HG02763 (cell line): ENCODE results near the gene WBP2.
A peak's percentile ranks its signal among the peaks of the same experiment; 100 is the strongest.
"Not testable (repeated sequence)": the region's sequence is repeated elsewhere in the genome, so short reads cannot be mapped to it uniquely, and the experiment has no call there.

Experiments
- ATAC-seq: cut with Tn5 transposase; IDR thresholded peaks from one replicate; pipeline ENCODE4 v1.9.1; 2021; ENCODE audit warnings: mild to moderate bottlenecking, moderate library complexity; ENCODE audit not compliant: unreplicated experiment

WBP2 gene

DNA sequence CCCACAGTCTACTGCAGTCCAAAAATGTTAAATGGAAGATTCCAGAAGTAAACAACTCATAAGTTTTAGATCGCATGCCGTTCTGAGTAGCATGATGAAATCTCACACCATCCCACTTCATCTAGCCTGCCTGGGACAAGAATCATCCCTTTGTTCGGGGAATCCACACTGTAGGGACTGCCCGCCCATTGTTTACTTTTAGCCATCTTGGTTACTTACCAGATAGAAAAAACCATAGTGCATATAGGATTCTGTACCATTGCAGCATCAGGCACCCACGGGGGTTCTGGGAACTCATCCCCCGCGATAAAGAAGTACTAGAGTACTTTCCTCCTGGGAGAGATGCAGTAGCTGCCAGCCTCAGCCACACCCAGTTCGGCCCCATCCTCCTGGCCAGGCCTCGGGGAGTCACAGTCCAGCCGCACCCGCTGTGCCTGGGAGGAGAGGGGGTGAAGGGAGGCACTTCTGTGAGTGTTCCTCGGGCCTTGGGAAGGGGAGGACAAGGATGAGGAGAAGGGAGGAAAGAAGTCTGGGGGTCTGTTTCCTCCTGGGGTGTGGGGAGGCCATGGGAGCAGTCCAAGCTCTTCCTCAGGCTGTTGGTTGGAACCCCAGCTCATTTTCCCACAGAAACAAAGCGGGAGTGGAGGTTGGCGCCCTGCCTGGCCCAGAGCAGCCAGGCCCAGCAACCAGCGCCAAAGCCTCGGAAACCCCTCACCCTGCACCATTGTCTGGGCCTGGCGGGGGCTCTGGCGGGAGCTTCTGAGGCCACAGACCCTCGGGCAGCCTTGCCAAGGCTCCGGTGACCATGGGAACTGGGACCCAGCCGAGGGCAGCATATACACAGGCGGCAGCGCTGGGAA is 14.4 kb upstream of the WBP2 start:
- ATAC-seq, result no peak

DNA sequence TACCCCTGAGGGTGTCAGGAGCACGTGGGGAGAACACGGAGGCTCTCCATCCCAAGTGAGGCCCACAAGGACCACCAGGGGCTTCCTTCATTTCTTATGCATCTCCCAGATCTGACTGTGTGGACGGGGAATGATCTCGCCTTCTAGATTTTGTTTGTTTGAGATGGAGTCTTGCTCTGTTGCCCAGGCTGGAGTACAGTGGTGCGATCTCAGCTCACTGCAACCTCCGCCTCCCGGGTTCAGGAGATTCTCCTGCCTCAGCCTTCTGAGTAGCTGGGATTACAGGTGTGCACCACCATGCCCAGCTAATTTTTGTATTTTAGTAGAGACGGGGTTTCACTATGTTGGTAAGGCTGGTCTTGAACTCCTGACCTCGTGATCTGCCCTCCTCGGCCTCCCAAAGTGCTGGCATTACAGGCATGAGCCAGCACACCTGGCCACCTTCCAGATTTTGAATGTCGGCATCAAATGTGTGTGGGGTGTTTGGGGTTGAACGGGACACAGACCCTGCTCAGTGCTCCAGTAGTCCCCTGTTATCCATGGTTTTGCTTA is 13.7 kb upstream of the WBP2 start:
- ATAC-seq, result not testable (repeated sequence)

DNA sequence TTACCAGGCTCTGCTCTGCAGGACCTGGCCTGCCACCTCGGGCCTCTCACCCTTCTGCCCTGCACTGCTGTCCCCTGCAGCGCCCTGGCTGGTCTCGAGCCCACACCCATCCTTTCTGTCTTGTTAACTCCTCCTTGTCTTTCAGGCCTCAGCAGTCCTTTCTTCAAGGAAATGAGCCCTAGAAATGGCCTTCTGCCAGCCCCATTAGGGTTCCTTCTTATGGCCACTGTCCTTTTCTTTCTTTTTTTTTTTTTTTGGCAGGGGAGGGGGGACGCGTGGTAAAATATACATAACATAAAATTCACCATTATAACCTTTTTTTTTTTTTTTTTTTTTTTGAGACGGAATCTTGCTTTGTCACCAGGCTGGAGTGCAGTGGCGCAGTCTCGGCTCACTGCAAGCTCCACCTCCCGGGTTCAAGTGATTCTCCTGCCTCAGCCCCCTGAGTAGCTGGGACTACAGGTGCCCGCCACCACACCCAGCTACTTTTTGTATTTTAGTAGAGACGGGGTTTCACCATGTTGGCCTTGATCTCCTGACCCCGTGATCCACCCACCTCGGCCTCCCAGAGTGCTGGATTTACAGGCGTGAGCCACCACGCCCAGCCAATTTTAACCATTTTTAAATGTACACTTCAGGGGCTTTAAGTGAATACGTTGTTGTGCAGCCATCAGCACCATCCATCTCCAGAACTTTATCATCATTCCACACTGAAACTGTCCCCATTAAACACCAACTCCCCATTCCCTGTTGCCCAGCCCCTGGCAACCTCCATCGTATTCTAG is 10.5 kb upstream of the WBP2 start:
- ATAC-seq, result not testable (repeated sequence)

GRCh38 chr17:75864887-75865286 is 9.8 kb upstream of the WBP2 start:
- ATAC-seq, result not testable (repeated sequence)

DNA sequence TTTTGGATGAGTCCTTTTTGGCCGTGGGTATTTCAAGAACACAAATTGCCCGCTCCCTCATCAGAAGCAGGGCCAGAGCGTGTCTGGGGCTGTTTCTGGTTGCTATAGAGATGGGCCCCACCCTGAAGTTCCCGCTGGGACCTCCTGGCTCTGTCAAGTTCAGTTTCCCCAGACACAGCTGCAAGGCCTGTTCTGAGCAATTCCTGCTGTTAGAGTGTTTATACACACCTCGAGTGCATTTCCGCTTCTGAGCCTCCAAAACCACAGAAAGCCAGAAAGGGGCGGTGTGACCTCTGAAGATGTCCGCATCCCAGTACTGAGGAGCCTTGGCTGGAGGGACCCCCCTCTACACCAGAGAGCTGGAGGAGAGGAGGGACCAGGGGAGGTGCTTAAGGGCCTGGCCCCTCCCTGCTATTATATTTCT is 9.3 kb upstream of the WBP2 start:
- ATAC-seq, result peak; percentile 84

DNA sequence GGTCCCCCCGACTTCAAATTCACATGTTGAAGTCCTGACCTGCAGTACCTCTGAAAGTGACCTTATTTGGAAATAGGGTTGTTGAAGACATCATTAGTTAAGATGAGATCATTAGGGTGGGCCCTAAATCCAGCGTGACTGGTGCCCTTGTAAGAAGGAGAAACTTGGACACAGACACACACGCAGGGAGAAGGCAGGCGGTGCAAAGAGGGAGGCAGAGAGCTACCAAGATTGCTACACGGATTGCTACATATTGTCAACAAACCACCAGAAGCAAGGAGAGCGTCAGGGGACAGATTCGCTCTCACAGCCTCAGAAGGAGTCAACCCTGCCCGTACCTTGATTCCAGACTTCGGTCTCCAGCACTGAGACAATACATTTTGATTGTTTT is 6.8 kb upstream of the WBP2 start:
- no peak for ATAC-seq

DNA sequence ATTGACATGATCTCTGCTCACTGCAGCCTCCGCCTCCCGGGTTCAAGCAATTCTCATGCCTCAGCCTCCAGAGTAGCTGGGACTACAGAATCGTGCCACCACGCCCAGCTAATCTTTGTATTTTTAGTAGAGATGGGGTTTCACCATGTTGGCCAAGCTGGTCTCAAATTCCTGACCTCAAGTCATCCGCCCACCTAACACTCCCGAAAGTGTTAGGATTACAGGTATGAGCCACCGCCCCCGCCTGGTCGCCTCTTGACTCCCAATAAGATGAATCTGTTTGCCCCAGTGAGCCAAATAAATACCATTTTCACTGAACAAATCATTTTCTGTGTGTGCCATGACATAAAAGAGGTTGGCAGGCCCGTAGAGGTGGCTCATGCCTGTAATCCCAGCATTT is 4.2 kb upstream of the WBP2 start:
- not testable (repeated sequence) for ATAC-seq

DNA sequence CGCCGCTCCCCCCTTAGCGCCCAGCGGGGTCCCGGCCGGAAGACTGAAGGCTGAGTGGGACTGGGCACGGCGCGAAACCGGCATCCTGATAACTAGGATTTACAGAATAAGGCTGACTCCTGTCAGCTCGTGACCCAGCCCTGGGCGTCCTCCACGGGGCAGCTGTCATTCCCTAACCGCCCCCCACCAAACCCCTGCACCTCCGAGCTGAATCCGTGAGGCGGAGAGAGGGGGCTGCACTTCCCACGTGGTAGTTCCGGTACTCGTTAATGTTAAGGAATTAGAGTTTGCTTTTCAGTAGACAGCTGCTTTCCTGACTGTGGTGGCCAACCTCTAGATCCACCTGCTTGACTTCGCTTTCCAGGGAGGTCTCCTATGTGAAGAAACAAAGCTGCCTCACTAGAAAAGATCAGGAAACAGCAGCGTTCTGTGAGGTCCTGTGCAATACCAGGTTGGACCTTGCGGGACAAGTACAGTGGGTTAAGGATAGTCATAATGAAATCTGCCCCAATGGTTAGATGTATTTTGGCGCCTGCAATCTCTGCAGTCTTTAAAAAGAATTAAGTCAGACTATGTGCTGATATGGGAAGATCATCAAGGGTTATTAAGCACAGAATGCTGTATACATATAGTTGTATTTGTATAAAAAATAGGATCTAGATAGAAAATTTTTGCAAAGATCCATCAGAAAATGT is 1.1 kb upstream of the WBP2 start:
- ATAC-seq, result peak; percentile 25

GRCh38 chr17:75854881-75855309 is 240 bp downstream of the WBP2 start:
- no peak for ATAC-seq

GRCh38 chr17:75854101-75854748 is 910 bp downstream of the WBP2 start:
- ATAC-seq, result no peak

DNA sequence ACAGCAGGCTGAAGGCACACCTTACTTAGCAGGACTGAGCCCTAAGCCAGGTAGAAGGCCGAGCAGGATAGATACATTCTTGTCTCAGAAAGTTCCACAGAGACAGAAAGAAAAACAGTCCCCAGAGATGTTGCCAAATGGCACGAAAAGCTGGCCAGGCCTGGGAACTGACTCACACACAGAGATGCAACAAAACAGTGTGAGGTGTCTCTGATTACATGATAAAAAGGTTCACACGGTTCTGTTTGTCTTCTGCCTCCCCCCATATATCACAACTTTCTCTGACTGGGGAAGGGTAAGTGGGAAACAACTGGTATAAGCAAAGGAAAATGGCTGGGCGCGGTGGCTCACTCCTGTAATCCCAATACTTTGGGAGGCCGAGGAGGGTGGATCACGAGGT is 1.7 kb downstream of the WBP2 start:
- no peak for ATAC-seq

GRCh38 chr17:75851693-75851991 is 3.5 kb downstream of the WBP2 start:
- ATAC-seq, result not testable (repeated sequence)

DNA sequence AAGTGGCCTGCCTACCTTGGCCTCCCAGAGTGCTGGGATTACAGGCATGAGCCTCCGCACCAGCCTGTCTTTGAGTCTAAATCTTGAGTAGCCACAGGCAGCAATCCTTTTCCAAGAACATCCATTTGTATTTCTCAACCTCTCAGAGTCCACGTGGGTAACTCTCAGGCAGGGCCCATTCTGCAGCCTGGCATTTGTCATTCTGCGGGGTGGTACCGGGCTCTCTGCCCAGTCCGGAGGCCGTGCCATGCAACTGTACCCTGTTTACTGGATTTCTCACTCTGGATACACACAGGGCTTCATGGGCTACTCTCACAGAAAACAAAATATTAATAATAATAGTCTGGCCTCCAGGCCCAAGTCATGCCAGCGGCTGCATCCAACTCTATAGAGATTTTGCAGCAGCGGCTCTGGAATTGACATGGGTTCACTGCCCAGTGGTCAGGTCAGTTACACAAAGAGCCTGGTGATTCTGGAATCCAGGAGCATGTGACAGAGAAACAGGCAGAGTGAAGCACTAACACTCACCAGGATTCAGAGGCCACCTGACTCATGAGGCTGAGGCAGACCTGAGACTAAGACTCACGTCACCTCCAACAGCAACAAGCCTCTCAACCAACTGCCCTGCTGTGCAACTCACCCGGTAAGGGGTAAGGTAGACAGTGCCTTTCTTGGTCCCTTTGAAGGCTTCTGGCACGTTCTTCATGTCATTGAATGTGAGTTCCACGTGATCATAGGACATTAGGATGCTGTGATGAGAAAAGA is 4.0 kb downstream of the WBP2 start:
- no peak for ATAC-seq

DNA sequence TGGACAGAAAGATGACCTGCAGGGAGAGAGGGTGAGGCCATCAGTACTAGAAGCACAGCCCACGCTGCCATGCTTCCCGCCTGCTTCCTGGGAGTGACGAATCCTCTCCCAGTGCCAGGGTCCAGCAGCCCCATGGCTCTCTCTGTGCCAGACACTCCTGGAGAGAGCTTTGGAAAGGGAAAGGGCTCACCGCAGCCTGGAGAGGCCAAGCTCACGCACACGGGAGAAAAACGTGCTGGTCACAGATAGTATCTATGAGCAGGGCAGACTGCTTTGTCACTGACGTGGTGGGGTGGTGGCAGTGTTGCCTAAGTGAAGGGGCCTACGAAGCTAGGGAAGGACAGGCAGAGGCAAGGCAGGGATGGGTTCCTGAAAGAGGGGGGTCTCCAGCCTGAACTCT is 5.4 kb downstream of the WBP2 start:
- no peak for ATAC-seq

DNA sequence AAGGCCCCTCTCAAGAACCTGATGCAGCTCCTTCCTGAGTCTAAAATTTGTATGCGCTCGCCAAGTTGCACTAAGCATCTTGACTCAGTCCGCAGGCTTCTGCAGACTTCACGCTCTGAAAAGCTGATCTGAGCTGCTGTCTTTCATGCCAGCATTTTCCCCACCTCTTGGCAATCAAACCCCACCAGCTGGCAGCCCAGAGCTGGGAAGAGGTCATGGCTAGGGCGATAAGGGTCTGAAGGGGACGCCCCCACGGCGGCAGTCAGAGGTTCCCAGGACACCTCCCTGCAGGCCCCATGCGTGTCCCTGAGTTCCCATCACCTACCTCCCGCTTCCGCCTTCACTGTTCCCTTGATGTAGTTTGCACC is 5.9 kb downstream of the WBP2 start:
- ATAC-seq, result no peak

- no peak for ATAC-seq
Observed at GRCh38 chr17:75848523-75849278, 6.4 kb downstream of the WBP2 start.

- no peak for ATAC-seq
Observed at GRCh38 chr17:75847614-75848522, 7.3 kb downstream of the WBP2 start.
